HG02943 (cell line): ENCODE measurements around the gene CPLX3.
"Not testable (repeated sequence)": the region's sequence is repeated elsewhere in the genome, so short reads cannot be mapped to it uniquely, and the experiment has no call there.

Source experiments
- ATAC-seq: cut with Tn5 transposase; IDR thresholded peaks from one replicate; pipeline ENCODE4 v1.9.1; 2021; ENCODE audit warnings: mild to moderate bottlenecking, low read depth, moderate library complexity; ENCODE audit not compliant: unreplicated experiment

The CPLX3 gene, protein sequence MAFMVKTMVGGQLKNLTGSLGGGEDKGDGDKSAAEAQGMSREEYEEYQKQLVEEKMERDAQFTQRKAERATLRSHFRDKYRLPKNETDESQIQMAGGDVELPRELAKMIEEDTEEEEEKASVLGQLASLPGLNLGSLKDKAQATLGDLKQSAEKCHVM

DNA sequence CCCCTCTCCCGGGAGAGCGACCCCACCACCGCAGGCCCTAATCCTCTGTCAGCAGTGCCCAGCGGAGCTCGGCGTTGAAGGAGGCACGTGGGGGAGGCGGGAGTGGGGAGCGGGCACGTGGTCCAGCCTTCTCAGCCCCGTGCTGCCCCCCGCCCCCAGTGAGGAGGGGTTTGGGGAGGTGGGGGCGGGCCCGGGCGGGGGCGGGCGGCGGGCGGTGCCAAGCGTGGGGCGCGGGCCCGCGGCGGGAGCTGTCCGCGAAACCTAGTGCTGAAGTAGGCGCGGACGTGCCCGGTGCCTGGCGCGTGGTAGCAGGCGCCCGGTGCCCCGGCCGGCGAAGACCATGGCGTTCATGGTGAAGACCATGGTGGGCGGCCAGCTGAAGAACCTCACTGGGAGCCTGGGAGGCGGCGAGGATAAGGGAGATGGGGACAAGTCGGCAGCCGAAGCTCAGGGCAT lies at the start of gene CPLX3:
TSS of gene CPLX3 (plus strand) at position 264 of the 456 bp plus-strand sequence. CDS start at position 341, 77 bp downstream.
- no peak for ATAC-seq

GRCh38 chr15:74776821-74777768 lies 49.3 kb upstream of the CPLX3 start:
- no peak for ATAC-seq

GRCh38 chr15:74777769-74778598 lies 48.4 kb upstream of the CPLX3 start:
- ATAC-seq: no peak

DNA sequence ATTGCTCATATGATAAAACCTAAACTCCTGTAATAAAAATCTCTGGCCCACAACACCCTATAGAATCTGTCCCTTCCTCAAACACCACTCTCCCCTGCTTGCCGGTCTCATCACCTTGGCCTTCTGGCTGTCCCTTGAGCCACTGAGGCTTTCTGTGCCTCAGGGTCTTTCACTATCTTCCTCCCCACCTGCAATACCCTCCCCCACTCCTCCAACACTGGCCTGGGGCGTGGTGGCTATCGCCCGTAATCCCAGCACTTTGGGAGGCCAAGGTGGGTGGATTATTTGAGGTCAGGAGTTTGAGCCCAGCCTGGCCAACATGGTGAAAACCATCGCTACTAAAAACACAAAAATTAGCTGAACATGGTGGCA lies 47.8 kb upstream of the CPLX3 start:
- no peak for ATAC-seq

DNA sequence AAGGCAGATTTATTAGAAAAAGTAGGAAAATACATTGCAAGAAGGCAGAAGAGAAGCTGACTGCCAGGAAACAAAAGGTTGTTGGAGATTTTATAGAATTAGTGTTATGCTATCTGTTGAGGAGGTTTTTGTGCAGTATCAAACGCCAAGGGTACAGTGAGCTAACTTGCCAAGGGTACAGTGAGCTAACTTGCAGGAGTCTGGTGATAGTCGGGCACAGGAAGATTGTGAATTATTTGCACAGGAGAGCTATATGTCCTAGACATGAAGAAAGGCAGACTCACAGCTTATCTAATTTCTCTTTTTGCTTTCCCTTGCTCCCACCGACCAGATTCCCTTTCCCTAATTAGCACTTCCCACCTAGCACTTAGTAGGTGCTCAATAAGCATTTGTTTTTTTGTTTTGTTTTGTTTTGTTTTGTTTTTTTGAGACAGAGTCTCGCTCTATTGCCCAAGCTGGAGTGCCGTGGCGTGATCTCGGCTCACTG lies 47.2 kb upstream of the CPLX3 start:
- no peak for ATAC-seq

GRCh38 chr15:74780523-74781430 lies 45.6 kb upstream of the CPLX3 start:
- no peak for ATAC-seq

GRCh38 chr15:74781431-74782258 lies 44.8 kb upstream of the CPLX3 start, which contains the start of gene CSK:
TSS of gene CSK (plus strand) at chr15:74782080. CDS start at chr15:74798298, 16,218 bp downstream.
- ATAC-seq: peak; percentile 28

- no peak for ATAC-seq
These were observed 44.0 kb upstream of the CPLX3 start for GRCh38 chr15:74782259-74783071.

DNA sequence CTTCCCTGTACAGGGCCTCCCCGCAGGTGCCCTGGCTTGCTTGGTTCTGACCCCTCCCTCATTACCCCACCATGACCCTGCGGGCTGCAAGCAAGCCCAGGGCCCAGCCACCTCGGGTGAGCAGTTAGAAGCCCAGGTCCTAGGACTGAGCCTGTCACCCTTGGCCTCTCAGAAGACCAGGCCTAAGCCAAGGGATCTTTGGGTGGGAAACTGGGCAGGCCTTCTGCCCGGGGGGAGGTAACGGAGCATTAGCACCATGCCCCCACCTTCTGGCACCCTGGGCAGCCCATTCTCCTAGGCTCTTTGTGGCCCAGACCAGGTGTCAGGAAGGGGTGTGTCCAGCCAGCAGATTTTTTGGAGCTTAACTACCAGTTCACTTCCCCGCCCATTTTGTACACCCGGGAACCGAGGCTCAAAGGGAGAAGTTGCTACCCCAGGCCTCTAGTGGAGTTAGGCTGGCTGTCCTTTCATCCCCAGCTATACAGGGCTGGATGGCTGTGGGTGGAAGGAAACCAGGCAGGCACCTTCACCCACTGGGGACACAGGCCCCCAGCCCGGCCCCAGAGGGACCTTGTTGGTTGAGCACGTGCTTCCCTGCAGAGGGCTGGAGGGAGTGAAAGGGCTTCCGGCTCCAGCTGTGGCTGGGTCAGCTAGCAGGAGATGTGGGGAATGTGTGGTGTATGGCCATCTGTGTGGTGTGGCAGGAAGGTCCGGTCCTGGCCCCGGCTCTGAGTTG lies 43.2 kb upstream of the CPLX3 start:
- ATAC-seq: no peak

- ATAC-seq: no peak
These were observed 42.6 kb upstream of the CPLX3 start for GRCh38 chr15:74783808-74784175.

DNA sequence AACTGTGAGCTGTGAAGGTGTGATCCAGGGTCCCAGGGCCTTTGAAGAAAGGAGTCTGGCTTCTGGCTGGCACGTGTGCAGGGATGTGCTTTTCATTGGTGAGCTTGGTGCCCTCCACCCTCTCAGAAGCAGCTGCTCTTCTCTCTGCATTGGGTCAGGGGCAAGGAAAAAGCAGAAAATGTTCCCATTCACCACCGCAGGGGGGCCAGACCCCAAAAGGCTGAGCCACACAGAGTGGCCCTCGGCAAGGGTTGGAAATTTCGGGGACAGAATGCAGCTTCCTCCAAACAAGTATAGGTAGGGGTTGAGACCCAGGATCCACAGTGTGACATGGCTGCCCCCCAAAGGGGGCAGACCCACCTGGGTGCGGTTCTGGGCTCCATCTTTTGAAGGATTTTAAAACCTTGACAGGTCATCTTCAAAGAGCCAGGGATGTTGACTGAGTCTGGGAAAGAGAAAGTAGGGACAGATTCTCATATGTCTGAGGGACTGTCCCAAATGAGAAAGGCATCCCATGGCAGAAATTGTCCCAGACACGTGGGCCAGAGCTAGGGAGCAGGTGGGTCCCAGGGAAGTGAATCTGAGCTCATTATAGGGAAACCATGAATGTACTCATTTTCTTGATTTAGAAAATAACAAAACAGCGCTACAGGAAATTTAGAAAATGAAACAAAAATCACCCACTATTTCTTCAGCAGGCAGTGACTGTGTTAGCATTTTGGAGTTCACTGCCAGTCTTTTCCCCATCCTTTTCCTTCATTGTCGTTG lies 41.8 kb upstream of the CPLX3 start:
- ATAC-seq: no peak

DNA sequence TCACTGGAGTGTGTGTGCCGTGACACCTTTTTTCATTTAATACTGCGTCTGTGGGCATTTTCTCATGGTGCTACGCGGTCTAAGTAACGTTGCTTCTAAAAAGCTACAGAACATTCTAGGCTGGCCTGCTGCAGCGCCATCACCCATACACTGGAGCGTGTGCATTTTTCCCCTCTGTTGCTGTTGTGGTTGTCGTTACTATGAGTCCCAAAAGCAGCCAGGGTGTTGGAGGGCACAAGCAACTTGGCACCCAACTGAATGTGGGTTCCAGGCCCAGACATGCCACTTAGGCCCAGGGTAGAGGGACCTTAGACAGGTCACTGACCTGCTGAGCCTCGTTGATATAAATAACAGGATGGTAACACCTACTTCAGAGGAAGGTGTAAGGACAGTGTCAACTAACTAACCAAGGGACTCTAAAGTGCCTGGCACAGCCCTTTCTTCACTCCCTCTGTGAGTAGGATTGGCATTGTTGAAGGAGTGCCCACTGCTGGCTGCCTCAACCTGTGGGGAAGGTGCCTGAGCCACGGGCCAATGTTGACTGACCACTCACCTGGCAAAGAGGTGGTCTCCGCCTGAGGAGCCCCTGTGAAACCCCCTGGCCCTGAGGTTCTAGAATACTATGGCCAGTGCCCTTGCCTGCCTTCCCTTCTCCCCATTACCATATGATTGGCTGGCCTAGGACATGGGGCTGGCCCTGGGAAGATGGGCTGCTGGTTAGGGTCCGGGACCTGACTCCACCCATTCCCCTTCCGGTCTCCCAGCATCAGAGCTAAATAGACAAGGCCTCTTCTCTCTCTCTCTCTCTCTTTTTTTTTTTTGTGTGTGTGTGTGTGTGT lies 41.0 kb upstream of the CPLX3 start:
- ATAC-seq: no peak

GRCh38 chr15:74786081-74786480 lies 40.3 kb upstream of the CPLX3 start:
- ATAC-seq: not testable (repeated sequence)

GRCh38 chr15:74786551-74787165 lies 39.8 kb upstream of the CPLX3 start:
- no peak for ATAC-seq
